Testis (tissue), 3 donors: ENCODE data around the gene CD34. TPM values are rescaled to one million over a fixed set of nuclear protein-coding genes. Genes with fewer than 3 reads are reported as not detected.

Source experiments
- DNase-seq: peaks from one replicate; pipeline ENCODE4 v3.0.0-alpha.2; 2019
- H3K27ac ChIP-seq, 2 donors: fragments of 200-600 bp; sonication (generic); one replicate each; pipeline ENCODE4 v1.5.1; 2019
- H3K27me3 ChIP-seq: fragments of 200-600 bp; sonication (generic); one replicate; pipeline ENCODE4 v1.5.1; 2019
- H3K36me3 ChIP-seq: fragments of 200-600 bp; sonication (generic); one replicate; pipeline ENCODE4 v1.5.1; 2017; ENCODE audit warnings: low read depth; ENCODE audit errors: missing control alignments
- H3K4me1 ChIP-seq: fragments of 200-600 bp; sonication (generic); one replicate; pipeline ENCODE4 v1.5.1; 2019
- H3K4me3 ChIP-seq, 2 donors: fragments of 200-600 bp; sonication (generic); one replicate each; pipeline ENCODE4 v1.5.1; 2017 to 2019
- H3K9me3 ChIP-seq: fragments of 200-600 bp; sonication (generic); one replicate; pipeline ENCODE4 v1.5.1; 2017
- POLR2A ChIP-seq: fragments of 450-650 bp; IDR thresholded peaks from one replicate; pipeline ENCODE4 v1.6.1; 2017; ENCODE audit warnings: antibody characterized with exemption, mild to moderate bottlenecking, moderate library complexity
- WGBS, 2 donors: methylation state at CpG; one replicate each; pipeline ENCODE4 v1.1.5; 2018; 5-methylcytosine and 5-hydroxymethylcytosine counted together
- intact Hi-C: fragments of 100-400 bp; cut with DNase I; formaldehyde crosslinking; loops from one replicate; pipeline ENCODE4 v1.15.1; 2023; ENCODE audit warnings: low total_unique reads
- polyA plus RNA-seq: library from polyadenylated mRNA; stranded (reverse); fragments of 350-450 nt; fragmentation: Illumina TruSeq; extraction: RNeasy Lipid Tissue Mini Kit (QIAGEN cat#74804); gene quantifications from one replicate; pipeline ENCODE4 v1.2.3, GENCODE V29; 2014; ENCODE audit warnings: low read depth, low replicate concordance; ENCODE audit not compliant: insufficient read depth
- total RNA-seq, 2 donors: library from RNA; depleted of rRNA; stranded (reverse); fragments of >200 nt; gene quantifications; one replicate each; pipeline ENCODE4 v1.2.3, GENCODE V29; 2016
- TF ChIP-seq, protein P1 (sequence below), 3 experiments: fragments of 450-650 bp in 2 of 3; fragments of 200-600 bp in 1 of 3; sonication (generic) in 1 of 3; IDR thresholded peaks; one replicate each; pipeline ENCODE4 v1.5.1; 2016 to 2019; ENCODE audit warnings: antibody characterized with exemption in 3 of 3, mild to moderate bottlenecking in 2 of 3, moderate library complexity in 1 of 3

CD34 gene
- total and polyA plus RNA-seq, 3 donors from 2014 or later, result 28.3 to 70.7 (median 32.5) TPM

GRCh38 chr1:207951652-207952051 is 40.7 kb upstream of the CD34 start:
- 87 to 92% methylated on average over 3 of the region's 3 CpGs for WGBS, 2 donors
- Histone ChIP-seq H3K4me3 (no peak overlapping the region), H3K27me3 (no peaks in the 10 kb centered on the region), H3K9me3 (no peaks in the 10 kb centered on the region), H3K27ac (no peak overlapping the region), H3K4me1 (no peaks in the 10 kb centered on the region), H3K36me3 (no peaks in the 10 kb centered on the region)
- DNase-seq, result no peak
- intact Hi-C loops, result no loop called here
- TF ChIP-seq, protein P1, sequence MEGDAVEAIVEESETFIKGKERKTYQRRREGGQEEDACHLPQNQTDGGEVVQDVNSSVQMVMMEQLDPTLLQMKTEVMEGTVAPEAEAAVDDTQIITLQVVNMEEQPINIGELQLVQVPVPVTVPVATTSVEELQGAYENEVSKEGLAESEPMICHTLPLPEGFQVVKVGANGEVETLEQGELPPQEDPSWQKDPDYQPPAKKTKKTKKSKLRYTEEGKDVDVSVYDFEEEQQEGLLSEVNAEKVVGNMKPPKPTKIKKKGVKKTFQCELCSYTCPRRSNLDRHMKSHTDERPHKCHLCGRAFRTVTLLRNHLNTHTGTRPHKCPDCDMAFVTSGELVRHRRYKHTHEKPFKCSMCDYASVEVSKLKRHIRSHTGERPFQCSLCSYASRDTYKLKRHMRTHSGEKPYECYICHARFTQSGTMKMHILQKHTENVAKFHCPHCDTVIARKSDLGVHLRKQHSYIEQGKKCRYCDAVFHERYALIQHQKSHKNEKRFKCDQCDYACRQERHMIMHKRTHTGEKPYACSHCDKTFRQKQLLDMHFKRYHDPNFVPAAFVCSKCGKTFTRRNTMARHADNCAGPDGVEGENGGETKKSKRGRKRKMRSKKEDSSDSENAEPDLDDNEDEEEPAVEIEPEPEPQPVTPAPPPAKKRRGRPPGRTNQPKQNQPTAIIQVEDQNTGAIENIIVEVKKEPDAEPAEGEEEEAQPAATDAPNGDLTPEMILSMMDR (IDR thresholded peaks at IDR 0.05), result no peak
- TF ChIP-seq POLR2A, result no peak

DNA sequence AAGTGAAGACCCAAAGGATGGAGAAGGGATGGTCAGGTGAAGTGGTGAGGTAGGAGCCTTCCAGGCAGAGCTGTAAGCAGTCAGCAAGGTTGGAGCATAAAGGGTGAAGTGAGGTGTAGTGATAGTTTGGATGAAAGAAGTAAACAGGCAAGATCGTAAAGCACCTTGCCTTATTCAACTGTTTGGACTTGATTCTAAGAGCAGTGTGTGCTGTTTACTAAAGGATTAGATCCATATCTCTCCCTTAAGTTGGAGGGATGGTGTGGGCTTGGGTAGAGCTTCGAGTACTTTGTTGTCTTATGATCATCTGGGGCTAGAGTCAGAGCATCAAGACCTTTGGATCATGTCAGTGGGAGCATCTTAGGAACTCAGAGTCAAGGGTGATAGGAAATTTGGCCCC is 39.8 kb upstream of the CD34 start:
- no peaks in the 10 kb centered on the region for H3K4me1 ChIP-seq
- H3K27me3 ChIP-seq, result no peaks in the 10 kb centered on the region
- no peak overlapping the region for H3K27ac ChIP-seq
- no peaks in the 10 kb centered on the region for H3K9me3 ChIP-seq
- intact Hi-C loops, result no loop called here
- H3K36me3 ChIP-seq, result no peaks in the 10 kb centered on the region
- WGBS, 2 donors, result 52 to 72% methylated on average over 2 of the region's 2 CpGs
- no peak overlapping the region for H3K4me3 ChIP-seq
- TF ChIP-seq, protein P1 (IDR thresholded peaks at IDR 0.05), result no peak
- TF ChIP-seq POLR2A, result no peak
- DNase-seq, result no peak

DNA sequence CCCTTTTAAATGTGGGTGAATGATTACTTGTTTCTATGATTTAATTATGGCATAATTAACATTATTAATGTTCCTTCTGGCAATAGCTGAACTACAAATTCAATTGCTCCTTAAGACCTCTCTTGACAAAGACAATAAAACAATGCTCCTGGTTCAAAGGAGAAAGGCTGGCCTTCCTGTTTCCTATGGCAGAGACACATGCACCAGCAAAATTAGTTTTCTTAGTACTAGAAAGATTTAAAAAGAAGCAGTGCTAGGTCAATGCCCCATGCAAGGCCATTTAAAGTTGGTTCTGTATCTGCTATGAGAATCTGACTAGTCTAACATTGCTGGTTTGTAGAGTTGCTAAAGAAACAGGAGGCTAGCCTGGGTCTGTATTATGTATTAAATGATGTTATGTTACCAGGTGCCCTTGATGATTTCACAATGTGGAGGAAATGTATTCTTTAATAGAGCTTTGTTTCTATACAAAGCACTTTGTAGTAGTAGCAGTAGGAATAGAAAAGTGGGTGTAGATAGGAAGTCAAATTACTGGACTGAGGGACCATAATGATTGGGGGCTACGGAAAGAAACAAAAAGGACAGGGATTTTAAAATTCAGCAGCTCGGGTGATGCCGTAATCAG is 38.8 kb upstream of the CD34 start:
- Histone ChIP-seq H3K27ac (no peak overlapping the region), H3K4me3 (no peak overlapping the region), H3K4me1 (no peaks in the 10 kb centered on the region), H3K27me3 (no peaks in the 10 kb centered on the region), H3K36me3 (no peaks in the 10 kb centered on the region), H3K9me3 (no peaks in the 10 kb centered on the region)
- intact Hi-C loops, result no loop called here
- TF ChIP-seq POLR2A, result no peak
- TF ChIP-seq, protein P1 (IDR thresholded peaks at IDR 0.05), result no peak
- DNase-seq, result no peak
- WGBS, 2 donors, result 83 to 89% methylated on average over 3 of the region's 3 CpGs

DNA sequence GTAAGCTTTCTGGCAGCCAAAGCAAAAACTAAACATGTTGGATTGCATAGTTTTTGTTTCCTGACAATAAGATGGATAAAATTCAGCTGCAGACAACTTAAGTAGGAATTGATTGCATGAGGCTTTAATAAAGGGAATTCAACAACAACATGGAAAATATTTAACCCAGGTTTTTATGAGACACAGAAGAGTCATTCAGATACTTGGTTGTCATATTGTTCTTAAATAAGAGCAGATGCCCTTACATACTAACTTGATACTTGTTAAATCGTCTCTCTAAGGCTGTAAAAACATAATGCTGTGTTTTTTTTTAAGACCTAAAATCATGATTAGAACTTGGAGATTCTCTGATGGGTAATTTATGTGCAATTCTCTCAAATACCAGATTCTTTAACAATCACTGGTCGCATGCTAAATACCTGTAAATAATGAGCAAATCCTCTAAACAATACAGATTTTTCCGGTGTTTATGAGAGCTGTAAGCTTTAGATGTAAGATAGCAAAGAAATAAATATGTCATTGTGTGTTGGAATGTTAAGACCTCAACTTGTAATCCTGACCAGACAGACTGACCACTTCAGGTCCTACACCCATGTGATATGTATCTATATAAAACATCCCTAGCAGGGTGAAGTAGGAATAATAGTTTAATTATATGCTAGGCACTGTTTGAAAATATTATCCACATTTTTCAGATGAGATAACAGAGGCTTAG is 37.8 kb upstream of the CD34 start:
- intact Hi-C loops, result no loop called here
- H3K27me3 ChIP-seq, result no peaks in the 10 kb centered on the region
- no peaks in the 10 kb centered on the region for H3K4me1 ChIP-seq
- DNase-seq, result no peak
- no peaks in the 10 kb centered on the region for H3K9me3 ChIP-seq
- no peak overlapping the region for H3K4me3 ChIP-seq
- TF ChIP-seq, protein P1 (IDR thresholded peaks at IDR 0.05), result no peak
- no peak overlapping the region for H3K27ac ChIP-seq
- WGBS, 2 donors, result 76 to 78% methylated on average over 3 of the region's 3 CpGs
- H3K36me3 ChIP-seq, result no peaks in the 10 kb centered on the region

- Histone ChIP-seq H3K9me3 (no peaks in the 10 kb centered on the region), H3K4me1 (peaks cover 3% of the 10 kb centered on the region), H3K36me3 (no peaks in the 10 kb centered on the region), H3K27me3 (no peaks in the 10 kb centered on the region), H3K4me3 (no peak overlapping the region), H3K27ac (no peak overlapping the region)
- WGBS, 2 donors, result 87 to 92% methylated on average over 1 of the region's 1 CpG
- no peak for DNase-seq
- no peak for TF ChIP-seq POLR2A
- TF ChIP-seq, protein P1 (IDR thresholded peaks at IDR 0.05), result no peak
- intact Hi-C loops, result no loop called here
These were observed 35.8 kb upstream of the CD34 start for GRCh38 chr1:207946756-207947155.
